ENCODE results near the gene AMOT.
"Not testable (repeated sequence)": the region's sequence is repeated elsewhere in the genome, so short reads cannot be mapped to it uniquely, and the experiment has no call there.

Gene AMOT

DNA sequence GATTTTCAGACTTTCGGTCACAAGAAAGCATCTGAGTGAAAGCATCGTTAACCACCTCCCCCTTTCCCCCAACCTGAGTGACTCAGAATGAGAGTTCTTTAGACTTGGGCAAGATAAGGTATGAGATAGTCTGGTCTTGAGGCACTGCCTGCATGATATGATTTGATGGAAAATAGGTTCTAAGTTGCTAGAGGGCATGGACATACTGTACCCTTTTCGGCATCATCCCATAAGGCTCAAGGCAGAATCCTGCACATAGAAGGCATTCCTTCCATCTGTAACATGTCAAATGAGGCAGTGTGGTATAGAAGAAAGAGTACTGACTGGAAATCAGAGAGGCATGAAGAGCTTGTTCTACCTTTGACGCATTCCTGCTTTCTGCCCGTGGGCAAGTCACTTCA is 16.8 kb upstream of the AMOT start:
- no peak for TF ChIP-seq CTCF (IDR thresholded peaks at IDR 0.05)
- H3K9me3 ChIP-seq = no peaks in the 10 kb centered on the region
- H3K27ac ChIP-seq = no peak overlapping the region
- H3K4me3 ChIP-seq (ENCODE audit: low read depth in 1 of 2, low read length in 1 of 2) = no peak overlapping the region
- no peaks in the 10 kb centered on the region for H3K4me1 ChIP-seq (ENCODE audit: control insufficient read depth in 1 of 2, insufficient read depth in 1 of 2, low read depth in 1 of 2, low read length in 1 of 2)
- H3K36me3 ChIP-seq = no peaks in the 10 kb centered on the region
- no peaks in the 10 kb centered on the region for H3K27me3 ChIP-seq

DNA sequence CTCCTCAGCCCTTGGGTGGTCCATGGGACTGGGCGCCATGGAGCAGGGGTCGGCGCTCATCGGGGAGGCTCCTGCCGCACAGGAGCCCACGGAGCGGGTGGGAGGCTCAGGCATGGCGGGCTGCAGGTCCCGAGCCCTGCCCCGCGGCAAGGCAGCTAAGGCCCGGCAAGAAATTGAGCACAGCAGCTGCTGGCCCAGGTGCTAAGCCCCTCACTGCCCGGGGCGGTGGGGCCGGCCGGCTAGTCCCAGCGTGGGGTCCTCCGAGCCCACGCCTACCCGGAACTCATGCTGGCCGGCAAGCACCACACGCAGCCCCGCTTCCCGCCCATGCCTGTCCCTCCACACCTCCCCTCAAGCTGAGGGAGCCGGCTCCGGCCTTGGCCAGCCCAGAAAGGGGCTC is 14.3 kb upstream of the AMOT start:
- H3K36me3 ChIP-seq; H3K4me1 ChIP-seq (ENCODE audit: control insufficient read depth in 1 of 2, insufficient read depth in 1 of 2, low read depth in 1 of 2, low read length in 1 of 2); H3K27ac ChIP-seq: not testable (repeated sequence)

DNA sequence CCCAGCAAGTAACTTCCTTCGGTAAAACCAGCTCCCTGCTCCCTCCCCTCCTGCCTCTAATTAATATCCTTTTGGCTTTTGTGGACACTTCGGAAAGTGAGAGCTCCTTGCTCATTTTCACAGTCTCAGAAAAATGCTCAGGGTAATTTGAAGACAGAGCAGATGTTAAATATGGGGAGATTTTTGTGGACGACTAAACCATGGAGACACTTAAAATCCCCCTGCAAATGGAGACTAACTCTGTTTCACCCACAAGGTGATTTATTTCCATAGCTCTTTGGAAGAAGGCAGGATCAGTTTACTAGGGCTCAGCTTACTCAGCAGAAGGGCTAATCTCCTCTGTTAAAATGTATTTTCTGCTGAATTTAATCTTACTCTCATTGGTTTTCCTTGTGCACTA is 12.2 kb upstream of the AMOT start:
- Histone ChIP-seq H3K27ac (no peak overlapping the region), H3K4me3 (ENCODE audit: low read depth in 1 of 2, low read length in 1 of 2) (no peak overlapping the region), H3K27me3 (no peaks in the 10 kb centered on the region), H3K4me1 (ENCODE audit: control insufficient read depth in 1 of 2, insufficient read depth in 1 of 2, low read depth in 1 of 2, low read length in 1 of 2) (no peaks in the 10 kb centered on the region), H3K36me3 (no peaks in the 10 kb centered on the region), H3K9me3 (no peaks in the 10 kb centered on the region)
- no peak for TF ChIP-seq CTCF (IDR thresholded peaks at IDR 0.05)

More for the DNA sequence above, 14.3 kb upstream of the AMOT start:
- H3K4me3 ChIP-seq (ENCODE audit: low read depth in 1 of 2, low read length in 1 of 2); H3K9me3 ChIP-seq; H3K27me3 ChIP-seq: not testable (repeated sequence)

DNA sequence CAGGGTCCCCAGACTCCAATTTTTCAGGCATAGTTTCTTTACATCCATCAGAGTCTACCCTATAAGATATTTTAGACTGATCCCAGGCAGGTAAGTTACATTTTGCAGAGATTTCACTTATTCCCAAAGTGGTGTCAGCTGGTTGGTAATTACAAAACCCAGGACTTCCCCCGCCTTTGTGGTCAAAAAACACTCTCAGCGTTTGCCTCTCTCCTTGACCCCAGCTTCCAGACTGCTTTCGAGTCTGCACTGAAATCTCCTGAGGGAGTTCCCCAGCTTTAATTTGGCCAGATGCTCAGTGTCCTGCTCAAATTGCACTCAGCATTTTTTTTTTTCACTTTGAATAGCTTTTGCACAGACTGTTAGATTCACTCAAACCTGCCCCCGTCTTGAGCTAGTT is 11.2 kb upstream of the AMOT start:
- Histone ChIP-seq H3K27me3 (no peaks in the 10 kb centered on the region), H3K4me3 (ENCODE audit: low read depth in 1 of 2, low read length in 1 of 2) (no peak overlapping the region), H3K4me1 (ENCODE audit: control insufficient read depth in 1 of 2, insufficient read depth in 1 of 2, low read depth in 1 of 2, low read length in 1 of 2) (no peaks in the 10 kb centered on the region), H3K9me3 (no peaks in the 10 kb centered on the region), H3K27ac (no peak overlapping the region), H3K36me3 (no peaks in the 10 kb centered on the region)
- no peak for TF ChIP-seq CTCF (IDR thresholded peaks at IDR 0.05)

GRCh38 chrX:112851161-112851779 is 10.6 kb upstream of the AMOT start:
- Histone ChIP-seq H3K36me3 (no peaks in the 10 kb centered on the region), H3K27me3 (no peaks in the 10 kb centered on the region), H3K27ac (no peak overlapping the region), H3K4me3 (ENCODE audit: low read depth in 1 of 2, low read length in 1 of 2) (no peak overlapping the region), H3K4me1 (ENCODE audit: control insufficient read depth in 1 of 2, insufficient read depth in 1 of 2, low read depth in 1 of 2, low read length in 1 of 2) (no peaks in the 10 kb centered on the region), H3K9me3 (no peaks in the 10 kb centered on the region)
- TF ChIP-seq CTCF (IDR thresholded peaks at IDR 0.05) = no peak

GRCh38 chrX:112849016-112849415 is 8.4 kb upstream of the AMOT start:
- H3K4me3 ChIP-seq (ENCODE audit: low read depth in 1 of 2, low read length in 1 of 2) = no peak overlapping the region
- H3K27me3 ChIP-seq = no peaks in the 10 kb centered on the region
- H3K9me3 ChIP-seq = no peaks in the 10 kb centered on the region
- TF ChIP-seq CTCF (IDR thresholded peaks at IDR 0.05) = no peak
- no peaks in the 10 kb centered on the region for H3K4me1 ChIP-seq (ENCODE audit: control insufficient read depth in 1 of 2, insufficient read depth in 1 of 2, low read depth in 1 of 2, low read length in 1 of 2)
- H3K36me3 ChIP-seq = no peaks in the 10 kb centered on the region
- no peak overlapping the region for H3K27ac ChIP-seq
